Spleen (tissue), 11 donors: ENCODE data around the gene CRYZ. TPM values are rescaled to one million over a fixed set of nuclear protein-coding genes. Genes with fewer than 3 reads are reported as not detected.

Experiments used
- DNase-seq: peaks from one replicate; pipeline ENCODE4 v3.0.0-alpha.2; 2020
- H3K27ac ChIP-seq, 8 donors: fragments of 200-600 bp; sonication (generic) in 7 of 8; 1 replicate in 4 of 8; 2 replicates in 4 of 8; pipeline versions ENCODE4 v1.5.0 to v1.8.0; 2016 to 2021; ENCODE audit warnings: inconsistent platforms in 4 of 8, mild to moderate bottlenecking in 4 of 8, moderate library complexity in 1 of 8
- H3K27me3 ChIP-seq, 7 donors: fragments of 200-600 bp; sonication (generic) in 6 of 7; replicated peaks in 1 of 7; 1 replicate in 4 of 7; 2 replicates in 3 of 7; pipeline versions ENCODE4 v1.5.0 to v1.8.0; 2016 to 2021; ENCODE audit warnings: inconsistent platforms in 3 of 7, mild to moderate bottlenecking in 1 of 7
- H3K36me3 ChIP-seq, 6 donors: fragments of 200-600 bp; sonication (generic) in 5 of 6; 1 replicate in 4 of 6; 2 replicates in 2 of 6; pipeline versions ENCODE4 v1.5.0 to v1.8.0; 2016 to 2021; ENCODE audit warnings: inconsistent platforms in 2 of 6
- H3K4me1 ChIP-seq, 6 donors: fragments of 200-600 bp; sonication (generic) in 5 of 6; 1 replicate in 3 of 6; 2 replicates in 3 of 6; pipeline versions ENCODE4 v1.5.0 to v1.8.0; 2016 to 2021; ENCODE audit warnings: inconsistent platforms in 3 of 6
- H3K4me3 ChIP-seq, 8 donors: fragments of 200-600 bp; sonication (generic) in 7 of 8; 1 replicate in 4 of 8; 2 replicates in 4 of 8; pipeline versions ENCODE4 v1.5.0 to v1.8.0; 2016 to 2021; ENCODE audit warnings: inconsistent platforms in 4 of 8, mild to moderate bottlenecking in 4 of 8, moderate library complexity in 2 of 8
- H3K9me3 ChIP-seq, 8 donors: fragments of 200-600 bp; sonication (generic) in 7 of 8; 1 replicate in 4 of 8; 2 replicates in 4 of 8; pipeline versions ENCODE4 v1.5.0 to v1.8.0; 2016 to 2021; ENCODE audit warnings: inconsistent platforms in 4 of 8
- CTCF ChIP-seq, 11 experiments: fragments of 200-600 bp in 7 of 11; fragments of 450-650 bp in 4 of 11; sonication (generic) in 4 of 11; IDR thresholded peaks in 8 of 11; conservative IDR thresholded peaks in 3 of 11; 1 replicate in 7 of 11; 2 replicates in 4 of 11; pipeline versions ENCODE4 v1.4.0 to v1.8.0; 2016 to 2021; ENCODE audit warnings: antibody characterized with exemption in 11 of 11, inconsistent platforms in 4 of 11, mild to moderate bottlenecking in 1 of 11
- POLR2A ChIP-seq, 3 donors: fragments of 450-650 bp; IDR thresholded peaks; one replicate each; pipeline ENCODE4 v1.5.1; 2017; ENCODE audit warnings: antibody characterized with exemption in 3 of 3, mild to moderate bottlenecking in 1 of 3
- POLR2AphosphoS5 ChIP-seq, 3 donors: sonication (generic); formaldehyde crosslinking; IDR thresholded peaks; one replicate each; pipeline ENCODE4 v1.5.1; 2017; ENCODE audit warnings: antibody characterized with exemption in 3 of 3
- WGBS, 5 donors: extraction: QIAGEN DNeasy Blood & Tissue Kit in 3 of 5; methylation state at CpG; one replicate each; pipeline versions ENCODE4 v1.1.5 to v1.1.7; 2013 to 2018; 5-methylcytosine and 5-hydroxymethylcytosine counted together
- intact Hi-C: fragments of 100-400 bp; cut with DNase I; formaldehyde crosslinking; loops from one replicate; pipeline ENCODE4 v1.15.0; 2023; ENCODE audit warnings: low total_unique reads
- polyA plus RNA-seq, 3 donors: library from polyadenylated mRNA; stranded (reverse); fragments of 200-250 nt; gene quantifications; one replicate each; pipeline ENCODE4 v1.2.1, GENCODE V29; 2013
- total RNA-seq, 7 donors: library from RNA; depleted of rRNA in 3 of 7; stranded (reverse); fragments of >200 nt in 3 of 7; fragmentation: NEBNext Ultra II Directional in 4 of 7; extraction: Animal tissue kit (Norgen Biotek cat#: 25700) in 4 of 7; gene quantifications; one replicate each; pipeline versions ENCODE4 v1.1.0 to v1.2.1, GENCODE V29; 2016 to 2021
- donor health status: healthy with polysubstance abuse.
- donor health status: DM: no; HTN: no; CAD: no; lungs with moderate emphysema.
- donor health status: DM: no; HTN: no; CAD: no.
- donor health status: Bipolar disorder and iron deficiency.
- donor health status: healthy.
- donor health status: DM: no; HTN: no; CAD: no.
- donor health status: DM: yes; HTN: yes; CAD: no.

Gene CRYZ
- total and polyA plus RNA-seq, 10 donors = 9.6 to 30.8 (median 19.7) TPM

GRCh38 chr1:74729741-74730478, 2.9 kb downstream of the CRYZ start:
- peaks cover 8 to 54% (median 31%) of the 10 kb centered on the region in 6 donors for H3K4me1 ChIP-seq
- no peak overlapping the region for H3K27ac ChIP-seq

GRCh38 chr1:74728736-74729135, 4.1 kb downstream of the CRYZ start:
- peaks cover under 1 to 42% (median 20%) of the 10 kb centered on the region in 6 donors for H3K4me1 ChIP-seq
- DNase-seq = no peak
- TF ChIP-seq CTCF (IDR thresholded peaks at IDR 0.05 in 8 of 11, conservative IDR thresholded peaks at IDR 0.05 in 3 of 11) (no peak), POLR2AphosphoS5 (IDR thresholded peaks at IDR 0.05) (no peak), POLR2A (IDR thresholded peaks at IDR 0.05) (no peak)
- WGBS, 5 donors = 77 to 91% (median 87%) methylated on average over 3 of the region's 3 CpGs
- H3K27me3 ChIP-seq = no peaks in the 10 kb centered on the region
- intact Hi-C loops = no loop called here
- no peak overlapping the region for H3K27ac ChIP-seq
- H3K9me3 ChIP-seq = peaks cover 0 to 20% (median 16%) of the 10 kb centered on the region in 8 donors
- peaks cover 0 to 42% (median 1%) of the 10 kb centered on the region in 6 donors for H3K36me3 ChIP-seq
- no peak overlapping the region for H3K4me3 ChIP-seq

More at GRCh38 chr1:74729741-74730478, 2.9 kb downstream of the CRYZ start:
- no peak overlapping the region for H3K4me3 ChIP-seq
- peaks cover 0 to 20% (median 16%) of the 10 kb centered on the region in 8 donors for H3K9me3 ChIP-seq
- intact Hi-C loops = no loop called here
- DNase-seq = no peak
- 85 to 92% (median 89%) methylated on average over 6 of the region's 6 CpGs for WGBS, 5 donors
- H3K27me3 ChIP-seq = no peaks in the 10 kb centered on the region
- no peak for TF ChIP-seq POLR2A (IDR thresholded peaks at IDR 0.05)
- TF ChIP-seq CTCF (IDR thresholded peaks at IDR 0.05 in 8 of 11, conservative IDR thresholded peaks at IDR 0.05 in 3 of 11) = no peak
- TF ChIP-seq POLR2AphosphoS5 (IDR thresholded peaks at IDR 0.05) = no peak
- H3K36me3 ChIP-seq = peaks cover 0 to 30% (median 0%) of the 10 kb centered on the region in 6 donors

GRCh38 chr1:74726063-74726462, 6.8 kb downstream of the CRYZ start:
- Histone ChIP-seq H3K27ac (no peak overlapping the region), H3K4me1 (peaks cover 0 to 23% (median 3%) of the 10 kb centered on the region in 6 donors), H3K9me3 (peaks cover 0 to 20% (median 16%) of the 10 kb centered on the region in 8 donors), H3K4me3 (no peak overlapping the region), H3K27me3 (no peaks in the 10 kb centered on the region), H3K36me3 (peaks cover 0 to 69% (median 23%) of the 10 kb centered on the region in 6 donors)
- no peak for DNase-seq
- 90 to 100% (median 94%) methylated on average over 1 of the region's 1 CpG; no CpG with 5 or more reads in 1 of the 5 donors for WGBS, 5 donors
- TF ChIP-seq POLR2A (IDR thresholded peaks at IDR 0.05) = no peak
- TF ChIP-seq POLR2AphosphoS5 (IDR thresholded peaks at IDR 0.05) = no peak
- no peak for TF ChIP-seq CTCF (IDR thresholded peaks at IDR 0.05 in 8 of 11, conservative IDR thresholded peaks at IDR 0.05 in 3 of 11)
- intact Hi-C loops = no loop called here

GRCh38 chr1:74717626-74718025, 15.2 kb downstream of the CRYZ start:
- no peaks in the 10 kb centered on the region for H3K4me1 ChIP-seq
- H3K27me3 ChIP-seq = no peaks in the 10 kb centered on the region
- no peak overlapping the region for H3K27ac ChIP-seq
- H3K9me3 ChIP-seq = no peaks in the 10 kb centered on the region
- peaks cover 0 to 100% (median 44%) of the 10 kb centered on the region in 6 donors for H3K36me3 ChIP-seq
- intact Hi-C loops = no loop called here
- TF ChIP-seq POLR2AphosphoS5 (IDR thresholded peaks at IDR 0.05) (no peak), POLR2A (IDR thresholded peaks at IDR 0.05) (no peak), CTCF (IDR thresholded peaks at IDR 0.05 in 8 of 11, conservative IDR thresholded peaks at IDR 0.05 in 3 of 11) (no peak)
- 91 to 100% (median 94%) methylated on average over 2 of the region's 2 CpGs for WGBS, 5 donors
- no peak overlapping the region for H3K4me3 ChIP-seq
- no peak for DNase-seq
